Measurements from ENCODE around the gene DMD. TPM values are rescaled to one million over a fixed set of nuclear protein-coding genes. Genes with fewer than 3 reads are reported as not detected.

The DMD gene
- polyA plus RNA-seq, 4 donors: 1.6 to 11.6 (median 2.9) TPM

- WGBS, 3 donors: 74 to 93% (median 80%) methylated on average over 9 of the region's 9 CpGs
- Histone ChIP-seq H3K4me3 (ENCODE audit: low read depth in 1 of 3, low read length in 3 of 3) (no peak overlapping the region), H3K9me3 (ENCODE audit: control insufficient read depth in 2 of 2, insufficient read depth in 1 of 2, low read depth in 1 of 2, low read length in 1 of 2) (no peaks in the 10 kb centered on the region), H3K4me1 (ENCODE audit: control insufficient read depth in 3 of 3, insufficient read depth in 2 of 3, low read depth in 1 of 3, low read length in 2 of 3) (no peaks in the 10 kb centered on the region), H3K27me3 (ENCODE audit: control insufficient read depth in 3 of 3, insufficient read depth in 3 of 3, low read length in 3 of 3) (no peaks in the 10 kb centered on the region), H3K36me3 (ENCODE audit: control insufficient read depth in 3 of 3, insufficient read depth in 2 of 3, low read depth in 1 of 3, low read length in 3 of 3) (no peaks in the 10 kb centered on the region), H3K27ac (ENCODE audit: low read depth in 1 of 3, low read length in 2 of 3) (no peak overlapping the region)
- DNase-seq (no peak), FAIRE-seq (no peak)
Observed at GRCh38 chrX:33053001-33053400, 158.3 kb downstream of the DMD start.

- H3K4me1 ChIP-seq (ENCODE audit: control insufficient read depth in 3 of 3, insufficient read depth in 2 of 3, low read depth in 1 of 3, low read length in 2 of 3): no peaks in the 10 kb centered on the region
- no peaks in the 10 kb centered on the region for H3K36me3 ChIP-seq (ENCODE audit: control insufficient read depth in 3 of 3, insufficient read depth in 2 of 3, low read depth in 1 of 3, low read length in 3 of 3)
- H3K27ac ChIP-seq (ENCODE audit: low read depth in 1 of 3, low read length in 2 of 3): no peak overlapping the region
- no peaks in the 10 kb centered on the region for H3K27me3 ChIP-seq (ENCODE audit: control insufficient read depth in 3 of 3, insufficient read depth in 3 of 3, low read length in 3 of 3)
- H3K4me3 ChIP-seq (ENCODE audit: low read depth in 1 of 3, low read length in 3 of 3): no peak overlapping the region
- H3K9me3 ChIP-seq (ENCODE audit: control insufficient read depth in 2 of 2, insufficient read depth in 1 of 2, low read depth in 1 of 2, low read length in 1 of 2): no peaks in the 10 kb centered on the region
- FAIRE-seq (no peak), DNase-seq (no peak)
- WGBS, 3 donors: 85 to 90% (median 86%) methylated on average over 2 of the region's 2 CpGs
Observed at GRCh38 chrX:33045882-33046281, 165.5 kb downstream of the DMD start.

DNA sequence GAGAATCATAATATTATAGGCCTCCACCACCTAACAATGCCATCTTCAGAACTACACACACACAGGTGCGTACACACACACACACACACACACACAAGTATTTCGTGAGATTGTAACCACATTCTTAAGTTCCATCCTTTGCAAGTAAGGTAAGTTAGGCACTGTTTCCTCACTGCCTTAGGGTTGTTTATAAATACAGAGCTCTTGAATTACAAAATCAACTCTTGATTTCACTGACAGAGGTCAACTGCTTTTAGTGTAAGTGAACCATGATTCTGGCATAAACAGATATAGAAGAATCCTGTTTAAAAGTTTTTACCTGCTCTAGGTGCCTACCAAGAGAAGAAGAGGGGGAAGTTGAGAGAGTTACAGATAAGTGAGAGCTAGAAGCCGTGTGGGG, 166.1 kb downstream of the DMD start:
- no peaks in the 10 kb centered on the region for H3K4me1 ChIP-seq (ENCODE audit: control insufficient read depth in 3 of 3, insufficient read depth in 2 of 3, low read depth in 1 of 3, low read length in 2 of 3)
- H3K9me3 ChIP-seq (ENCODE audit: control insufficient read depth in 2 of 2, insufficient read depth in 1 of 2, low read depth in 1 of 2, low read length in 1 of 2): no peaks in the 10 kb centered on the region
- no peaks in the 10 kb centered on the region for H3K36me3 ChIP-seq (ENCODE audit: control insufficient read depth in 3 of 3, insufficient read depth in 2 of 3, low read depth in 1 of 3, low read length in 3 of 3)
- DNase-seq: no peak
- 53 to 65% (median 65%) methylated on average over 3 of the region's 3 CpGs for WGBS, 3 donors
- no peaks in the 10 kb centered on the region for H3K27me3 ChIP-seq (ENCODE audit: control insufficient read depth in 3 of 3, insufficient read depth in 3 of 3, low read length in 3 of 3)
- H3K4me3 ChIP-seq (ENCODE audit: low read depth in 1 of 3, low read length in 3 of 3): no peak overlapping the region
- H3K27ac ChIP-seq (ENCODE audit: low read depth in 1 of 3, low read length in 2 of 3): no peak overlapping the region
- FAIRE-seq: no peak

- H3K27ac ChIP-seq (ENCODE audit: low read depth in 1 of 3, low read length in 2 of 3): no peak overlapping the region
- H3K27me3 ChIP-seq (ENCODE audit: control insufficient read depth in 3 of 3, insufficient read depth in 3 of 3, low read length in 3 of 3): no peaks in the 10 kb centered on the region
- no peak overlapping the region for H3K4me3 ChIP-seq (ENCODE audit: low read depth in 1 of 3, low read length in 3 of 3)
- FAIRE-seq (no peak), DNase-seq (no peak)
- H3K36me3 ChIP-seq (ENCODE audit: control insufficient read depth in 3 of 3, insufficient read depth in 2 of 3, low read depth in 1 of 3, low read length in 3 of 3): no peaks in the 10 kb centered on the region
- no peaks in the 10 kb centered on the region for H3K4me1 ChIP-seq (ENCODE audit: control insufficient read depth in 3 of 3, insufficient read depth in 2 of 3, low read depth in 1 of 3, low read length in 2 of 3)
- no peaks in the 10 kb centered on the region for H3K9me3 ChIP-seq (ENCODE audit: control insufficient read depth in 2 of 2, insufficient read depth in 1 of 2, low read depth in 1 of 2, low read length in 1 of 2)
- WGBS, 3 donors: 96 to 99% (median 98%) methylated on average over 22 of the region's 22 CpGs
Observed at GRCh38 chrX:33041141-33041540, 170.2 kb downstream of the DMD start.

DNA sequence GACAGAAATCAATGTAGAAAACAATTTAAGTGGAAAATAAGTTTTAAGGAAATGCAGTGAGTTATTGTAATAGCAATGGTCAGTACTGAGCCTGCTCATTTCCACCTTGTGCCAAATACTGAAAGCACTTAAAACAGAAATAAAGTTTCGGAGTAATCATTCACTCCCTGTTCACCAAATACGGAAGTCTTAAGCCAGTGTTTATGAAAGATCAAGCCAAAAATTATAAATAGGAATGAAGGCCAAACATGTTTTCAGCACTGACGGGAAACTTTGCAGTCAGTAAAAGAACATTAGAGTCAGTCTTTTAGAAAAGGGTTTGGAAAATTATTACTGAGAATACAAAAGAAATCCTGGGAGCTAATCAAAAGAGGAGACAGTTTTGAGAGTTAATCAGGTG, 178.6 kb downstream of the DMD start:
- Histone ChIP-seq H3K27ac (ENCODE audit: low read depth in 1 of 3, low read length in 2 of 3) (no peak overlapping the region), H3K36me3 (ENCODE audit: control insufficient read depth in 3 of 3, insufficient read depth in 2 of 3, low read depth in 1 of 3, low read length in 3 of 3) (no peaks in the 10 kb centered on the region), H3K4me3 (ENCODE audit: low read depth in 1 of 3, low read length in 3 of 3) (no peak overlapping the region), H3K9me3 (ENCODE audit: control insufficient read depth in 2 of 2, insufficient read depth in 1 of 2, low read depth in 1 of 2, low read length in 1 of 2) (no peaks in the 10 kb centered on the region), H3K4me1 (ENCODE audit: control insufficient read depth in 3 of 3, insufficient read depth in 2 of 3, low read depth in 1 of 3, low read length in 2 of 3) (no peaks in the 10 kb centered on the region), H3K27me3 (ENCODE audit: control insufficient read depth in 3 of 3, insufficient read depth in 3 of 3, low read length in 3 of 3) (no peaks in the 10 kb centered on the region)
- 54 to 90% (median 84%) methylated on average over 3 of the region's 3 CpGs for WGBS, 3 donors
- DNase-seq (no peak), FAIRE-seq (no peak)

DNA sequence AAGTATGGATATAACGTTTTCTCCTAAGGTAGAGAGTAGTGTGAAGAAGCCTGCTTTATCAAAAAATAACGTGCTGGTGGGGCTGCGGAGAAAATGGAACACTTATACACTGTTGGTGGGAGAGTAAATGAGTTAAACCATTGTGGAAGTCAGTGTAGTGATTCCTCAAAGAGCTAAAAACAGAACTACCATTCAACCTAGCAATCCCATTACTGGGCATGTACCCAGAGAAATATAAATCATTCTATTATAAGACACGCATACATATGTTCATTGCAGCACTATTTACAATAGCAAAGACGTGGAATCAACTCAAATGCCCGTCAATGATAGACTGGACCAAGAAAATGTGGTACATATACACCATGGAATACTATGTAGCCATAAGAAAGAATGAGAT, 196.4 kb downstream of the DMD start:
- Histone ChIP-seq H3K27ac (ENCODE audit: low read depth in 1 of 3, low read length in 2 of 3) (no peak overlapping the region), H3K9me3 (ENCODE audit: control insufficient read depth in 2 of 2, insufficient read depth in 1 of 2, low read depth in 1 of 2, low read length in 1 of 2) (no peaks in the 10 kb centered on the region), H3K27me3 (ENCODE audit: control insufficient read depth in 3 of 3, insufficient read depth in 3 of 3, low read length in 3 of 3) (no peaks in the 10 kb centered on the region), H3K4me1 (ENCODE audit: control insufficient read depth in 3 of 3, insufficient read depth in 2 of 3, low read depth in 1 of 3, low read length in 2 of 3) (no peaks in the 10 kb centered on the region), H3K4me3 (ENCODE audit: low read depth in 1 of 3, low read length in 3 of 3) (no peak overlapping the region), H3K36me3 (ENCODE audit: control insufficient read depth in 3 of 3, insufficient read depth in 2 of 3, low read depth in 1 of 3, low read length in 3 of 3) (no peaks in the 10 kb centered on the region)
- 65 to 79% (median 74%) methylated on average over 6 of the region's 6 CpGs for WGBS, 3 donors
- FAIRE-seq (no peak), DNase-seq (no peak)

- 81 to 84% (median 84%) methylated on average over 3 of the region's 3 CpGs for WGBS, 3 donors
- no peaks in the 10 kb centered on the region for H3K36me3 ChIP-seq (ENCODE audit: control insufficient read depth in 3 of 3, insufficient read depth in 2 of 3, low read depth in 1 of 3, low read length in 3 of 3)
Observed at GRCh38 chrX:33014086-33014485, 197.3 kb downstream of the DMD start.

GRCh38 chrX:33001107-33001506, 210.2 kb downstream of the DMD start:
- no peak for FAIRE-seq
- H3K9me3 ChIP-seq (ENCODE audit: control insufficient read depth in 2 of 2, insufficient read depth in 1 of 2, low read depth in 1 of 2, low read length in 1 of 2): peaks cover 0 to 2% of the 10 kb centered on the region in 2 donors
- no peak overlapping the region for H3K27ac ChIP-seq (ENCODE audit: low read depth in 1 of 3, low read length in 2 of 3)

More at GRCh38 chrX:33014086-33014485, 197.3 kb downstream of the DMD start:
- Histone ChIP-seq H3K27ac (ENCODE audit: low read depth in 1 of 3, low read length in 2 of 3) (no peak overlapping the region), H3K4me3 (ENCODE audit: low read depth in 1 of 3, low read length in 3 of 3) (no peak overlapping the region), H3K9me3 (ENCODE audit: control insufficient read depth in 2 of 2, insufficient read depth in 1 of 2, low read depth in 1 of 2, low read length in 1 of 2) (no peaks in the 10 kb centered on the region), H3K27me3 (ENCODE audit: control insufficient read depth in 3 of 3, insufficient read depth in 3 of 3, low read length in 3 of 3) (no peaks in the 10 kb centered on the region), H3K4me1 (ENCODE audit: control insufficient read depth in 3 of 3, insufficient read depth in 2 of 3, low read depth in 1 of 3, low read length in 2 of 3) (no peaks in the 10 kb centered on the region)
- DNase-seq (no peak), FAIRE-seq (no peak)

GRCh38 chrX:32998776-32999175, 212.6 kb downstream of the DMD start:
- no peak for FAIRE-seq

More at GRCh38 chrX:33001107-33001506, 210.2 kb downstream of the DMD start:
- H3K4me3 ChIP-seq (ENCODE audit: low read depth in 1 of 3, low read length in 3 of 3): no peak overlapping the region
- no peak for DNase-seq
- no peaks in the 10 kb centered on the region for H3K36me3 ChIP-seq (ENCODE audit: control insufficient read depth in 3 of 3, insufficient read depth in 2 of 3, low read depth in 1 of 3, low read length in 3 of 3)
- H3K27me3 ChIP-seq (ENCODE audit: control insufficient read depth in 3 of 3, insufficient read depth in 3 of 3, low read length in 3 of 3): no peaks in the 10 kb centered on the region
- H3K4me1 ChIP-seq (ENCODE audit: control insufficient read depth in 3 of 3, insufficient read depth in 2 of 3, low read depth in 1 of 3, low read length in 2 of 3): no peaks in the 10 kb centered on the region

More at GRCh38 chrX:32998776-32999175, 212.6 kb downstream of the DMD start:
- no peak overlapping the region for H3K27ac ChIP-seq (ENCODE audit: low read depth in 1 of 3, low read length in 2 of 3)
- H3K36me3 ChIP-seq (ENCODE audit: control insufficient read depth in 3 of 3, insufficient read depth in 2 of 3, low read depth in 1 of 3, low read length in 3 of 3): no peaks in the 10 kb centered on the region
- H3K4me1 ChIP-seq (ENCODE audit: control insufficient read depth in 3 of 3, insufficient read depth in 2 of 3, low read depth in 1 of 3, low read length in 2 of 3): no peaks in the 10 kb centered on the region
- peaks cover 0 to 2% of the 10 kb centered on the region in 2 donors for H3K9me3 ChIP-seq (ENCODE audit: control insufficient read depth in 2 of 2, insufficient read depth in 1 of 2, low read depth in 1 of 2, low read length in 1 of 2)
- no peak for DNase-seq
- no peak overlapping the region for H3K4me3 ChIP-seq (ENCODE audit: low read depth in 1 of 3, low read length in 3 of 3)
- WGBS, 3 donors: 92 to 93% (median 93%) methylated on average over 4 of the region's 4 CpGs
- no peaks in the 10 kb centered on the region for H3K27me3 ChIP-seq (ENCODE audit: control insufficient read depth in 3 of 3, insufficient read depth in 3 of 3, low read length in 3 of 3)

Data from small intestine (tissue), 7 donors.